Activated naive CD4-positive, alpha-beta T cell treated with anti-CD3 and anti-CD28 coated beads, Interleukin-2, amount 50 U/mL, for 72 hours (primary cell): ENCODE results near the gene PDHB. TPM values are rescaled to one million over a fixed set of nuclear protein-coding genes. Genes with fewer than 3 reads are reported as not detected.

Experiments
- ATAC-seq, 2 donors: fragments of 150-1000 bp; cut with Tn5 transposase; 2 replicates each; pipeline ENCODE4 v1.10.0; 2021; ENCODE audit warnings: mild to moderate bottlenecking in 2 of 2, moderate library complexity in 2 of 2
- DNase-seq, 2 donors: peaks; one replicate each; pipeline ENCODE4 v3.0.0; 2021 to 2022; ENCODE audit warnings: low spot score in 2 of 2
- H3K27ac Mint-ChIP-seq, 2 donors: one replicate each; pipeline ENCODE4 v1.8.0; 2022; ENCODE audit warnings: mild to moderate bottlenecking in 2 of 2, mixed read lengths in 2 of 2
- H3K36me3 Mint-ChIP-seq, 2 donors: one replicate each; pipeline ENCODE4 v1.8.0; 2022; ENCODE audit warnings: mixed read lengths in 2 of 2
- H3K9me3 Mint-ChIP-seq, 2 donors: one replicate each; pipeline ENCODE4 v1.8.0; 2022; ENCODE audit warnings: mixed read lengths in 2 of 2
- total RNA-seq, 2 donors: library from RNA; stranded (reverse); gene quantifications; one replicate each; pipeline ENCODE4 v1.2.3, GENCODE V29; 2022

Gene PDHB
- total RNA-seq, 2 donors from 2014 or later, result 53.0 to 56.5 TPM

DNA sequence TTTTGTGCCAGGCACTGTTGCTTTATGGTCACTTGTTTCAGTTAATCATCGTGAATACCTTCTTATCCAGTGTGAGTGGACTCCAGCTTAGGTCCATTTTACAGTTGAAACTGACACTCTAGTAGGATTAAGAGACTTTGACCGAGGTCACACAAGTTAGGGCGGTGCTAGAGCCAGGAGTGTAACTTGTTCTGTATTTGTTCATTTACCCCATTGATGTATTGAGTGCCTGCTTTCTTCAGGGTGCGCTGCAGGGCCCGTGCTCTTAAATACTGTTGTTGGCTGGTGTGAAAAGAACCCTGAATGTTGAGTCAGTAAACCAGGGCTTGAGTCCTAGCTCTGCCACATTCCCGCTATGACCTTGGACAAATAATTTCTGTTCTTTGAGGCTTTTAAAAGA, 15.4 kb downstream of the PDHB start:
- no peaks in the 10 kb centered on the region for H3K36me3 Mint-ChIP-seq
- no peaks in the 10 kb centered on the region for H3K9me3 Mint-ChIP-seq
- H3K27ac Mint-ChIP-seq, result no peak overlapping the region
- ATAC-seq (no peak), DNase-seq (no peak)

DNA sequence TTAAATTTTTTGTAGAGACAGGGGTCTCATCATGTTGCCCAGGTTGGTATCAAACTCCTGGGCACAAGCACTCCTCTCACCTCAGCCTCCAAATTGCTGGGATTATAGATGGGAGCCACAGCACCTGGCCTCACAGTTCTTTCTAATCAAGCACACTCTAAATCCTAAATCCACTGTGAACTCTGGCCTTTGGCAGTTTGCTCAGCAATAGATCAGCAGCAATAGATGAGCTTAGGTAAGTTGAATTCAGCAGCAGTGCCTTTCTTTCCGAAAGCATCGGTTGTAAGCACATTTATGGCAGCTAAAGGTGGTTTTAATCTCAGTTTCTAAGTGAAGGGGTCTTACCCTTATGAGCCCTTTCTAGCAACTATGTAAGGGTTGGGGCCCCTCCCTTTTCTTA, 16.6 kb downstream of the PDHB start:
- no peaks in the 10 kb centered on the region for H3K36me3 Mint-ChIP-seq
- DNase-seq (no peak), ATAC-seq (no peak)
- no peaks in the 10 kb centered on the region for H3K9me3 Mint-ChIP-seq
- no peak overlapping the region for H3K27ac Mint-ChIP-seq

GRCh38 chr3:58416191-58416590, 17.4 kb downstream of the PDHB start:
- no peak for ATAC-seq
- H3K36me3 Mint-ChIP-seq, result no peaks in the 10 kb centered on the region
- no peaks in the 10 kb centered on the region for H3K9me3 Mint-ChIP-seq
- no peak overlapping the region for H3K27ac Mint-ChIP-seq
- DNase-seq, result no peak

DNA sequence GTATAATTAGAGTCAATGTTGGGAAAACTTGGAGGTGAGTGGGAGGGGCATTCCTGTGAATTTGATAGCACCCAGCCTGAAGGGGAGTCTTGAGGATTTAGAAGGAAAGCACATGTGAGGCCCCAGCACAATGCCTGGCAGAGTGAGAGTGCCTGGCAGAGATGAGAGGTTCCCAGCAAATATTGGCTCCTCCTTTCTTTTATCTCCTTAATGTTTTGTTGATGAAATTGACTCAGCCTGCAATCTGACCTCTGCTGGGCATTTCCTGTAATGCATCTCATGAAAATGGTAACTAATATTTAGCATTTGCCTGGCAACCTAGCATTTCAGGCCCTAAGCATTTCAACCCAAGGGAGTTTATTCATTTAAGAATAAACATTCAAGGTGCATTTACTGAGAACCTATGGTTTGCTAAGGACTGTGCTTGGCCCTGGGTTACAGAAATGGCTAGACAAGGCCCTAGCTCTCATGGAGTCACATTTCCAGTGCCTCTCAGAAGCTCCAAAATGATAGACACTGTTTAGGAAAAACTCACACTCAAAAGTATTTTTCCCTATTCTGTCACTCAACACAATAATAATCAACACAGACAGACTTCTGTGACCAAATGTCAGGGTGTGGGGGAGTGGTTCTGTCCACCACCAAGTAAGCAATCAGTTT, 19.0 kb downstream of the PDHB start:
- Mint-ChIP-seq H3K36me3 (peaks cover 0 to under 1% of the 10 kb centered on the region in 2 donors), H3K27ac (no peak overlapping the region), H3K9me3 (no peaks in the 10 kb centered on the region)
- ATAC-seq (peak; percentile 52 to 73), DNase-seq (peak in 1 of 2 donors; percentile 65)

DNA sequence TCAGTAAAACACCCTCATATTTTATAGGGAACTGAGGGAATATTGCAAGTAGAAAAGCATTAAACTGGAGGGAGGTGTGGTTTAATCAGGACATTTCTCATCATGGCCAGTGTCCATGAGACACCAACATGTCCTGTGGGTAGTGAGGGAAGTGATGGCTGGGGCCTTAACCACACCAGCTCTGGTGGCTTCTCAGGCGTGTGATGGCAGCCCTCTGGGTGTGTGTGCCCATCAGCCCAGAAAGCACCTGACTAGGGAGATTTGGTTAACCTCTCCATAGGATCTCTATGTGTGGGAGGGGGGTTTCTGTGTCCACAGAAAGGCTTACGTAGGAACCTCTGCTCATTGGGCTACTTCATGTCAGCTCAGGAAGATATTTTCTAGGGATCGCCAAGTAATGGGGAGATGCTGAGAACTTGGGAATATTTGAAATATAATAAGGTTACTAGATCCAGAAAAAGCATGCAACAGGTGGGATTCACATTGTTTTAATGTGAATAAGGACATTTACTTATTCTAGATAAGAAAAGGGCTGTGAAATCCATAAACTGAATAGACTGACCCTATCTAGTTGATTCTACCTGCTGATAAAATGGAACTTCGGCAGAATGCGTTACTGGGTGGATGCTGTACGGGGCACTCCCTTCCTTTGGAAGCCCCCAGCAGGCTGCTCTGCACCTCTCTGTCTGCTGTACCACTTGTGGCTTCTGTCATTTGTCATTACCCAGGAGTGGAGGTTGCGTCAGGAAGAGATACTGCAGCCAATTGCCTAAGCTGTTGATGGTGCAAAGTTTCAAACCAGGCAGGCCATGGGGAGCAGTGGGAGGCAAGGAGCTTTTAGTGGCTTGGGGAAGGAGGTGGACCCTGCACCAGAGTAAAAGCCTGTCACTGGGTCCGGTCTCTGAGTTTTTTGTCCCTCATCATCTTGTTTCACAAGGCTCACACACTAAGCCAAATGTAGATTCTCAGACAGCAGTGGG, 21.5 kb downstream of the PDHB start:
- Mint-ChIP-seq H3K27ac (peak overlapping the region in 1 of 2 donors; percentile 44), H3K9me3 (no peaks in the 10 kb centered on the region), H3K36me3 (peaks cover 5 to 8% of the 10 kb centered on the region in 2 donors)
- ATAC-seq, result no peak
- DNase-seq, result no peak

- no peaks in the 10 kb centered on the region for H3K9me3 Mint-ChIP-seq
- no peak for ATAC-seq
- peaks cover 5 to 8% of the 10 kb centered on the region in 2 donors for H3K36me3 Mint-ChIP-seq
- peak overlapping the region in 1 of 2 donors; percentile 17 for H3K27ac Mint-ChIP-seq
- no peak for DNase-seq
Observed at GRCh38 chr3:58411036-58411435, 22.6 kb downstream of the PDHB start.

GRCh38 chr3:58409663-58410062, 24.0 kb downstream of the PDHB start:
- DNase-seq, result no peak
- ATAC-seq, result no peak
- Mint-ChIP-seq H3K36me3 (peaks cover 5 to 8% of the 10 kb centered on the region in 2 donors), H3K27ac (no peak overlapping the region), H3K9me3 (no peaks in the 10 kb centered on the region)

DNA sequence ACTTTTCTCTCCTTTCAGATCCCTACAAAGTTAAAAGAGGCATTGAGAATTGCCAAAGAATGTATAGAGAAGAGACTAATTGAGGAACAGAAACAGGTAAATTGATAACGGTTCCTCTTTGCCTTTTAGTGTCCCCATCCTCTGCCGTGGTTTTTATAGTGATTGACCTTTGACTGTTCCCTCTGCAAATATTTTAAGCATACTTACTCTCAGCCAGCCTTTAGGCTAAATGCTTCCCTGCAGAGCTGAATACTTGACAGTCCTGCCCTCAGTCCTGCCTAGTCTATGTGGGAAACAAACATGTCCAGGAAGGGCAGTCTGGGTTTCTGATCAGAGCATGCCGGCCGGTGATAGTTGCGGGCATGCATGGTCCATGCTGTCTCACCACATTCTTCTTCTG, 24.7 kb downstream of the PDHB start:
- DNase-seq, result no peak
- Mint-ChIP-seq H3K27ac (peak overlapping the region in 1 of 2 donors; percentile 53), H3K9me3 (no peaks in the 10 kb centered on the region), H3K36me3 (peaks cover 5 to 8% of the 10 kb centered on the region in 2 donors)
- ATAC-seq, result no peak

DNA sequence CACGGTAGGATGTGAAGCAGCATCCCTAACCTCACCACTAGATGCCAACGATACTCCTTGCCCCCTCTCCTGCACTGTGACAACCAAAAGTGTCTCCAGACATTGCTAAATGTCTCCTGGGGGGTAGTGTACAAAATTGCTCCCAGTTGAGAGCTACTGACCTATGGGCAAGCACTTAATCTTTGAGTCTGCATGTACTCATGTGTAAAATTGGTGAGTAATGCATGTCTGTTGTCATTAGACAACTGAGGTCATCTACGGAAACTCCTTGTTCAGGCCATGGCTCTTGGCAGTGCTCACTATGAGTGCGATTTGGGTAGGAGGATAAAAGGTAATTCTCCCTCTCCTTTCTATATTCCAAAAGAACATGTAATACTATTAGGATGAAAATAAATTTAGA, 29.2 kb downstream of the PDHB start:
- Mint-ChIP-seq H3K9me3 (no peaks in the 10 kb centered on the region), H3K27ac (peak overlapping the region in 1 of 2 donors; percentile 66), H3K36me3 (peaks cover 5% of the 10 kb centered on the region in 2 donors)
- ATAC-seq (no peak), DNase-seq (no peak)

GRCh38 chr3:58403513-58404109, 30.0 kb downstream of the PDHB start:
- Mint-ChIP-seq H3K9me3 (no peaks in the 10 kb centered on the region), H3K27ac (no peak overlapping the region), H3K36me3 (no peaks in the 10 kb centered on the region)
- ATAC-seq (no peak), DNase-seq (no peak)

- no peak for DNase-seq
- ATAC-seq, result no peak
- H3K36me3 Mint-ChIP-seq, result peaks cover 0 to 5% of the 10 kb centered on the region in 2 donors
- H3K9me3 Mint-ChIP-seq, result no peaks in the 10 kb centered on the region
- H3K27ac Mint-ChIP-seq, result no peak overlapping the region
Observed at GRCh38 chr3:58398669-58399333, 34.8 kb downstream of the PDHB start.

GRCh38 chr3:58394339-58394738, 39.3 kb downstream of the PDHB start:
- Mint-ChIP-seq H3K36me3 (peaks cover 0 to 10% of the 10 kb centered on the region in 2 donors), H3K9me3 (no peaks in the 10 kb centered on the region), H3K27ac (no peak overlapping the region)
- no peak for DNase-seq
- ATAC-seq, result no peak

- no peak for DNase-seq
- H3K27ac Mint-ChIP-seq, result no peak overlapping the region
- no peaks in the 10 kb centered on the region for H3K9me3 Mint-ChIP-seq
- no peak for ATAC-seq
- peaks cover 0 to 4% of the 10 kb centered on the region in 2 donors for H3K36me3 Mint-ChIP-seq
Observed at GRCh38 chr3:58392181-58392580, 41.5 kb downstream of the PDHB start.

- H3K36me3 Mint-ChIP-seq, result peaks cover 0 to 4% of the 10 kb centered on the region in 2 donors
- no peaks in the 10 kb centered on the region for H3K9me3 Mint-ChIP-seq
- ATAC-seq (no peak), DNase-seq (no peak)
- no peak overlapping the region for H3K27ac Mint-ChIP-seq
Observed at GRCh38 chr3:58391156-58391865, 42.3 kb downstream of the PDHB start.

DNA sequence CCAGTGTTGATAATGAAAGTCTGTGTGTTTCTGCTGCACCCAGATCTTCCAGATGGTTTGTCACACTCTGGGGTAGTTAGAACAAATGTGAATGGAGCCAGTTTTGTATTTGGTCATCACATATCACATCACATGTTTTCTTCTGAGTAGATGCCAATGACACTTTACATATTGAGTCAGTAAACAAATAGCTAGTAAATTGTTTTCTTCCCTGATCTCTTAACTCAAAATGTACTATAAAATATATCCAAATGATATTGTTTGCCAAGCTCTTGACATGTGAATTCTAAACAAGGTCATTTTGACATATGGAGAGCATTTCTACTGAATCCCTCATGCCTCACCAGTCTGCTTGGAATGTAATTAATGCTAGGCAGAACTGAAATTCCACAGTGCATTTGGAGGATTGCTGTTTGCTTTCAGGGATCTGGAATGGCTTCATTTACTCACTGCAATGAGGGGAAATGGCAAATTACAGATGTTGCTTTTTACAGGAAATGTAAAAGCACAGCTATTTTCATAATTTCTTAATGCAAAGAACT, 45.0 kb downstream of the PDHB start:
- Mint-ChIP-seq H3K27ac (no peak overlapping the region), H3K9me3 (no peaks in the 10 kb centered on the region), H3K36me3 (peaks cover 0 to 4% of the 10 kb centered on the region in 2 donors)
- ATAC-seq, result peak in 1 of 2 donors; percentile 44
- no peak for DNase-seq
